ENCODE measurements around the gene RAP1GAP. TPM values are rescaled to one million over a fixed set of nuclear protein-coding genes. Genes with fewer than 3 reads are reported as not detected.

The RAP1GAP gene
- polyA plus RNA-seq, 4 donors, result 15.9 to 81.8 (median 19.4) TPM

- Histone ChIP-seq H3K4me1 (ENCODE audit: control insufficient read depth in 3 of 3, insufficient read depth in 2 of 3, low read depth in 1 of 3, low read length in 2 of 3) (peaks cover 0 to 15% (median 8%) of the 10 kb centered on the region in 3 donors), H3K36me3 (ENCODE audit: control insufficient read depth in 3 of 3, insufficient read depth in 2 of 3, low read depth in 1 of 3, low read length in 3 of 3) (peaks cover 0 to 4% (median 0%) of the 10 kb centered on the region in 3 donors), H3K4me3 (ENCODE audit: low read depth in 1 of 3, low read length in 3 of 3) (no peak overlapping the region), H3K27me3 (ENCODE audit: control insufficient read depth in 3 of 3, insufficient read depth in 3 of 3, low read length in 3 of 3) (peaks cover 0 to 11% (median 2%) of the 10 kb centered on the region in 3 donors), H3K9me3 (ENCODE audit: control insufficient read depth in 2 of 2, insufficient read depth in 1 of 2, low read depth in 1 of 2, low read length in 1 of 2) (no peaks in the 10 kb centered on the region), H3K27ac (ENCODE audit: low read depth in 1 of 3, low read length in 2 of 3) (no peak overlapping the region)
- WGBS, 3 donors, result 15 to 27% (median 24%) methylated on average over 9 of the region's 9 CpGs
- peak in 1 of 2 donors; percentile 18 for DNase-seq
- FAIRE-seq, result no peak
Observed at GRCh38 chr1:21673277-21673780, 4.2 kb upstream of the RAP1GAP start.

DNA sequence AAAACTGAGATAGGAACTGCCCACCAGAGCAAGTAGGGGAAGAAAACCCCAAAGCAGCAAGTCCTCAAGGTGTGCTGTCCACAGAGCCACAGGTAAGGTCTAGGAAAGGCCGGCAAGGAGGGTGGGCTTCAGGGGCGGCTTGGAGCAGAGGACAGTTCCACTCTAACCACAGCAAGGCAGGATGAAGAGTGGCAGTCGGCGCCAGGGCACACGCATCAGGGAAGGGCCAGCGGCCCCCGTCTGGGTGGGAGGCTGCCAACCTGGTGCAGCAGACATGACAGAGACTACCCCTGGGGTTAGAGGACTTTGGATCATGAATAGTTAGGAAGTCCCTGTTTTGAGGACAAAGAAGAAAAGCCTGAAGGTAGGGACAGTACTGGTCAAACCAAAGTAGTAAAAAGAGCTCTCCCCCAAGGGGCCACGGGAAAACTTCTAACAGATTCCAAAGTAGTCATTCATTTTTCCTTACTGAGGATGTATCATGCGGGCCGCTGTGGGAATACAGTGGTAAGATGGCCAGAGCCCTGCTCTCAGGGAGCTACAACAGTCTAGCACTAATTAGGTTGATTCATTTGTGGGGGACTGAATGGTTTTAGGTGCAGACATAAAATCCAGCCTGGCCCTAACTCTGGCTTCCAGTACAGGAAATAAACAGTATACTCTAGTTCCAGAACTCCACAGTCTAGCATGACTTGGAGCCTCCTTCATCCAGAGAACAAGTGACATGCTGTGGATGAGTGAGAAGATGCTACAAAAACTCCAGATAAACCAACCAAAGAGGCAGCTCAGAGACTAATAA, 3.5 kb upstream of the RAP1GAP start:
- Histone ChIP-seq H3K27me3 (ENCODE audit: control insufficient read depth in 3 of 3, insufficient read depth in 3 of 3, low read length in 3 of 3) (peaks cover 0 to 17% (median 5%) of the 10 kb centered on the region in 3 donors), H3K4me3 (ENCODE audit: low read depth in 1 of 3, low read length in 3 of 3) (no peak overlapping the region), H3K9me3 (ENCODE audit: control insufficient read depth in 2 of 2, insufficient read depth in 1 of 2, low read depth in 1 of 2, low read length in 1 of 2) (no peaks in the 10 kb centered on the region), H3K4me1 (ENCODE audit: control insufficient read depth in 3 of 3, insufficient read depth in 2 of 3, low read depth in 1 of 3, low read length in 2 of 3) (peaks cover 0 to 21% (median 8%) of the 10 kb centered on the region in 3 donors), H3K36me3 (ENCODE audit: control insufficient read depth in 3 of 3, insufficient read depth in 2 of 3, low read depth in 1 of 3, low read length in 3 of 3) (peaks cover 0 to 4% (median 0%) of the 10 kb centered on the region in 3 donors), H3K27ac (ENCODE audit: low read depth in 1 of 3, low read length in 2 of 3) (no peak overlapping the region)
- DNase-seq (no peak), FAIRE-seq (no peak)
- WGBS, 3 donors, result 77 to 85% (median 84%) methylated on average over 10 of the region's 10 CpGs

GRCh38 chr1:21671915-21672314, 2.8 kb upstream of the RAP1GAP start:
- Histone ChIP-seq H3K27ac (ENCODE audit: low read depth in 1 of 3, low read length in 2 of 3) (no peak overlapping the region), H3K36me3 (ENCODE audit: control insufficient read depth in 3 of 3, insufficient read depth in 2 of 3, low read depth in 1 of 3, low read length in 3 of 3) (no peaks in the 10 kb centered on the region), H3K4me3 (ENCODE audit: low read depth in 1 of 3, low read length in 3 of 3) (no peak overlapping the region), H3K4me1 (ENCODE audit: control insufficient read depth in 3 of 3, insufficient read depth in 2 of 3, low read depth in 1 of 3, low read length in 2 of 3) (peaks cover 0 to 25% (median 8%) of the 10 kb centered on the region in 3 donors), H3K27me3 (ENCODE audit: control insufficient read depth in 3 of 3, insufficient read depth in 3 of 3, low read length in 3 of 3) (peaks cover 0 to 20% (median 5%) of the 10 kb centered on the region in 3 donors), H3K9me3 (ENCODE audit: control insufficient read depth in 2 of 2, insufficient read depth in 1 of 2, low read depth in 1 of 2, low read length in 1 of 2) (no peaks in the 10 kb centered on the region)
- FAIRE-seq (no peak), DNase-seq (no peak)
- WGBS, 3 donors, result 33 to 50% (median 36%) methylated on average over 6 of the region's 6 CpGs

- Histone ChIP-seq H3K4me1 (ENCODE audit: control insufficient read depth in 3 of 3, insufficient read depth in 2 of 3, low read depth in 1 of 3, low read length in 2 of 3) (peaks cover 0 to 25% (median 8%) of the 10 kb centered on the region in 3 donors), H3K27ac (ENCODE audit: low read depth in 1 of 3, low read length in 2 of 3) (no peak overlapping the region), H3K4me3 (ENCODE audit: low read depth in 1 of 3, low read length in 3 of 3) (no peak overlapping the region), H3K27me3 (ENCODE audit: control insufficient read depth in 3 of 3, insufficient read depth in 3 of 3, low read length in 3 of 3) (peaks cover 0 to 24% (median 5%) of the 10 kb centered on the region in 3 donors), H3K36me3 (ENCODE audit: control insufficient read depth in 3 of 3, insufficient read depth in 2 of 3, low read depth in 1 of 3, low read length in 3 of 3) (no peaks in the 10 kb centered on the region), H3K9me3 (ENCODE audit: control insufficient read depth in 2 of 2, insufficient read depth in 1 of 2, low read depth in 1 of 2, low read length in 1 of 2) (no peaks in the 10 kb centered on the region)
- FAIRE-seq (no peak), DNase-seq (no peak)
- WGBS, 3 donors, result 43 to 71% (median 53%) methylated on average over 11 of the region's 11 CpGs
Observed at GRCh38 chr1:21670956-21671902, 2.1 kb upstream of the RAP1GAP start.

GRCh38 chr1:21670059-21670881, 1.1 kb upstream of the RAP1GAP start:
- H3K4me3 ChIP-seq (ENCODE audit: low read depth in 1 of 3, low read length in 3 of 3), result peak overlapping the region in 2 of 3 donors; percentile 38 to 43

GRCh38 chr1:21668951-21669257, 253 bp downstream of the RAP1GAP start:
- H3K27ac ChIP-seq (ENCODE audit: low read depth in 1 of 3, low read length in 2 of 3), result no peak overlapping the region
- peaks cover 0 to 24% (median 5%) of the 10 kb centered on the region in 3 donors for H3K27me3 ChIP-seq (ENCODE audit: control insufficient read depth in 3 of 3, insufficient read depth in 3 of 3, low read length in 3 of 3)
- FAIRE-seq (no peak), DNase-seq (peak in 1 of 2 donors; percentile 23)
- H3K4me3 ChIP-seq (ENCODE audit: low read depth in 1 of 3, low read length in 3 of 3), result peak overlapping the region in 2 of 3 donors; percentile 36 to 38
- H3K4me1 ChIP-seq (ENCODE audit: control insufficient read depth in 3 of 3, insufficient read depth in 2 of 3, low read depth in 1 of 3, low read length in 2 of 3), result peaks cover 0 to 25% (median 8%) of the 10 kb centered on the region in 3 donors
- no peaks in the 10 kb centered on the region for H3K36me3 ChIP-seq (ENCODE audit: control insufficient read depth in 3 of 3, insufficient read depth in 2 of 3, low read depth in 1 of 3, low read length in 3 of 3)
- H3K9me3 ChIP-seq (ENCODE audit: control insufficient read depth in 2 of 2, insufficient read depth in 1 of 2, low read depth in 1 of 2, low read length in 1 of 2), result no peaks in the 10 kb centered on the region
- 1 to 4% (median 1%) methylated on average over 10 to 25 of the region's 25 CpGs for WGBS, 3 donors

More at GRCh38 chr1:21670059-21670881, 1.1 kb upstream of the RAP1GAP start:
- no peak for DNase-seq
- Histone ChIP-seq H3K27ac (ENCODE audit: low read depth in 1 of 3, low read length in 2 of 3) (no peak overlapping the region), H3K27me3 (ENCODE audit: control insufficient read depth in 3 of 3, insufficient read depth in 3 of 3, low read length in 3 of 3) (peaks cover 0 to 24% (median 5%) of the 10 kb centered on the region in 3 donors), H3K36me3 (ENCODE audit: control insufficient read depth in 3 of 3, insufficient read depth in 2 of 3, low read depth in 1 of 3, low read length in 3 of 3) (no peaks in the 10 kb centered on the region), H3K9me3 (ENCODE audit: control insufficient read depth in 2 of 2, insufficient read depth in 1 of 2, low read depth in 1 of 2, low read length in 1 of 2) (no peaks in the 10 kb centered on the region), H3K4me1 (ENCODE audit: control insufficient read depth in 3 of 3, insufficient read depth in 2 of 3, low read depth in 1 of 3, low read length in 2 of 3) (peaks cover 0 to 25% (median 8%) of the 10 kb centered on the region in 3 donors)
- FAIRE-seq, result no peak
- 18 to 43% (median 31%) methylated on average over 16 of the region's 16 CpGs for WGBS, 3 donors

- WGBS, 3 donors, result 5 to 8% (median 8%) methylated on average over 26 to 33 of the region's 33 CpGs
- no peak for FAIRE-seq
- Histone ChIP-seq H3K4me3 (ENCODE audit: low read depth in 1 of 3, low read length in 3 of 3) (peak overlapping the region in 2 of 3 donors; percentile 36 to 38), H3K27me3 (ENCODE audit: control insufficient read depth in 3 of 3, insufficient read depth in 3 of 3, low read length in 3 of 3) (peaks cover 0 to 24% (median 5%) of the 10 kb centered on the region in 3 donors), H3K27ac (ENCODE audit: low read depth in 1 of 3, low read length in 2 of 3) (no peak overlapping the region), H3K4me1 (ENCODE audit: control insufficient read depth in 3 of 3, insufficient read depth in 2 of 3, low read depth in 1 of 3, low read length in 2 of 3) (peaks cover 0 to 25% (median 8%) of the 10 kb centered on the region in 3 donors), H3K9me3 (ENCODE audit: control insufficient read depth in 2 of 2, insufficient read depth in 1 of 2, low read depth in 1 of 2, low read length in 1 of 2) (no peaks in the 10 kb centered on the region), H3K36me3 (ENCODE audit: control insufficient read depth in 3 of 3, insufficient read depth in 2 of 3, low read depth in 1 of 3, low read length in 3 of 3) (no peaks in the 10 kb centered on the region)
- peak in 1 of 2 donors; percentile 34 for DNase-seq
Observed at GRCh38 chr1:21668232-21668950, 766 bp downstream of the RAP1GAP start.

Measured in small intestine (tissue), 7 donors.